Lung (tissue), 12 donors: ENCODE data around the gene RPL27. TPM values are rescaled to one million over a fixed set of nuclear protein-coding genes. Genes with fewer than 3 reads are reported as not detected.
A peak's percentile ranks its signal among the peaks of the same experiment; 100 is the strongest.

Experiments
- ATAC-seq: fragments of 200-7000 bp; cut with Tn5 transposase; one replicate; pipeline ENCODE4 v1.9.1; 2020; ENCODE audit warnings: moderate number of reproducible peaks; ENCODE audit not compliant: insufficient read depth, low FRiP score
- DNase-seq, 3 donors: peaks; one replicate each; pipeline ENCODE4 v3.0.0-alpha.2; 2013 to 2017
- H3K27ac ChIP-seq, 2 donors: one replicate each; pipeline ENCODE4 v1.5.1; 2013; ENCODE audit warnings: mild to moderate bottlenecking in 2 of 2, moderate library complexity in 2 of 2, control low read depth in 1 of 2, inconsistent platforms in 1 of 2, low read depth in 1 of 2, low read length in 1 of 2
- H3K27me3 ChIP-seq, 3 donors: one replicate each; pipeline ENCODE4 v1.5.1; 2013; ENCODE audit warnings: low read length in 2 of 3; ENCODE audit not compliant: control insufficient read depth in 3 of 3, insufficient read depth in 3 of 3
- H3K36me3 ChIP-seq, 4 donors: one replicate each; pipeline ENCODE4 v1.5.1; 2013; ENCODE audit warnings: low read length in 4 of 4, mild to moderate bottlenecking in 1 of 4, moderate library complexity in 1 of 4; ENCODE audit not compliant: control insufficient read depth in 4 of 4, insufficient read depth in 4 of 4
- H3K4me1 ChIP-seq, 5 donors: one replicate each; pipeline ENCODE4 v1.5.1; 2013; ENCODE audit warnings: low read length in 5 of 5, mild to moderate bottlenecking in 2 of 5, moderate library complexity in 1 of 5; ENCODE audit not compliant: control insufficient read depth in 5 of 5, insufficient read depth in 5 of 5
- H3K4me3 ChIP-seq: one replicate; pipeline ENCODE4 v1.5.1; 2013; ENCODE audit warnings: mild to moderate bottlenecking, control low read depth, moderate library complexity
- H3K9ac ChIP-seq, 2 donors: one replicate each; pipeline ENCODE4 v1.5.1; 2013; ENCODE audit warnings: low read length in 2 of 2, control low read depth in 1 of 2; ENCODE audit not compliant: insufficient read depth in 1 of 2
- H3K9me3 ChIP-seq, 4 donors: one replicate each; pipeline ENCODE4 v1.5.1; 2013; ENCODE audit warnings: low read length in 3 of 4, mild to moderate bottlenecking in 1 of 4, moderate library complexity in 1 of 4; ENCODE audit not compliant: control insufficient read depth in 4 of 4, insufficient read depth in 3 of 4
- CTCF ChIP-seq: IDR thresholded peaks from 2 replicates; pipeline ENCODE4 v1.5.1; 2012; ENCODE audit warnings: mild to moderate bottlenecking; ENCODE audit errors: control extremely low read depth, extremely low read depth
- WGBS, 2 donors: extraction: QIAGEN DNeasy Blood & Tissue Kit; methylation state at CpG; one replicate each; pipeline ENCODE4 v1.1.7; 2013; 5-methylcytosine and 5-hydroxymethylcytosine counted together
- polyA plus RNA-seq, 2 donors: library from polyadenylated mRNA; stranded (reverse); fragments of 200-250 nt; gene quantifications; one replicate each; pipeline ENCODE4 v1.2.1, GENCODE V29; 2013
- total RNA-seq, 2 donors: library from RNA; depleted of rRNA in 1 of 2; stranded (reverse); fragments of >200 nt in 1 of 2; gene quantifications; one replicate each; pipeline ENCODE4 v1.2.1, GENCODE V29; 2014 to 2021
- donor health status: control.
- donor health status: control.
- donor health status: Bipolar disorder and iron deficiency.
- donor health status: healthy.
- donor health status: DM: yes; HTN: yes; CAD: no.

RPL27 gene
- total and polyA plus RNA-seq, 4 donors: 665 to 3,245 (median 1,584) TPM

DNA sequence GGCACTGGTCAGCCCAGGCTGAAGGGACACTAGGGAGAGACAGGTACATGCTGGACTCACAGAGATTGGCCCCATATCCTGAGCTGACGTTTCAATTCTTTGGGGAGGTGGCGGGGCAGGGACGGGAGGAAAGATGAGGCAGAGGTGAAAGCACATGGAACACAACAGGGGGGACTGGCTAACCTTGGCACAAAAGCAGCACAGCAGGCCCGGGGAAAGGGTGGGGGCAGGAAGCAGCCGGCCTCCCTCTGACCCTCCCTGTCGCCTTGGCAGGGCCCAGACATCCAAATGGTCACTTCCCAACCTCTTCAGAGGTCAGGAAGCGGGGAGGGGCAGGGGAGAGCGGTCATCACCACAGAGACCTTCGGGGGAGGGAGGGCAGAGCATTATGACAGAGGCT is 17.4 kb downstream of the RPL27 start:
- no peak for TF ChIP-seq CTCF
- Histone ChIP-seq H3K9ac (no peak overlapping the region), H3K27ac (peak overlapping the region; percentile 43 to 48), H3K4me3 (no peak overlapping the region), H3K9me3 (no peaks in the 10 kb centered on the region), H3K4me1 (peaks cover 0 to 33% (median 9%) of the 10 kb centered on the region in 5 donors), H3K36me3 (peaks cover 0 to 42% (median 7%) of the 10 kb centered on the region in 4 donors), H3K27me3 (no peaks in the 10 kb centered on the region)
- peak in 2 of 3 donors; percentile 23 to 53 for DNase-seq
- ATAC-seq: peak; percentile 4
- 51 to 52% methylated on average over 9 of the region's 9 CpGs for WGBS, 2 donors

DNA sequence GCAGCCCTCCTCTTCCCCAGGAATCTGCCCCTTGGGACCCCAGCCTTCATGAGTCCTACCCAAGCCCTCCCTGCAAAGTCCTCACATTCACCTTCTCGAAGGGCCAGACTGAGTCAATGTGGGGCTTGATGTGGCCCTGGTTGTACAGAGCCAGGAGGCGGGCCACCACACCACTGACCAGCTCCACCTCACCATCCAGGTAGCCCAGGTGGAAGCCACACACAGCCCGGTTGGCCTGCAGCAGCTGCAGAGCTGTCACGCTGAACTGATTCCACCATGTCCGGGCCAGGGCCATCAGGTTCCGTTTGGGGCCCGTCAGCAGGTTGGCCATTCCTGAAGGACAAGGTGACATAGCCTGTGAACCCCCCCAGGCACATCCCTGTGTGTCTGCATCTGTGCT is 18.0 kb downstream of the RPL27 start:
- Histone ChIP-seq H3K9ac (no peak overlapping the region), H3K4me1 (peaks cover 0 to 37% (median 13%) of the 10 kb centered on the region in 5 donors)

GRCh38 chr17:43018008-43018853 is 20.0 kb downstream of the RPL27 start:
- H3K27me3 ChIP-seq: no peaks in the 10 kb centered on the region
- 63 to 67% methylated on average over 19 of the region's 19 CpGs for WGBS, 2 donors
- H3K9me3 ChIP-seq: no peaks in the 10 kb centered on the region
- peaks cover 0 to 34% (median 6%) of the 10 kb centered on the region in 4 donors for H3K36me3 ChIP-seq
- H3K9ac ChIP-seq: no peak overlapping the region
- no peak for TF ChIP-seq CTCF
- peak overlapping the region in 1 of 2 donors; percentile 4 for H3K27ac ChIP-seq
- no peak overlapping the region for H3K4me3 ChIP-seq
- DNase-seq (peak in 2 of 3 donors; percentile 27 to 46), ATAC-seq (no peak)
- peaks cover 0 to 33% (median 13%) of the 10 kb centered on the region in 5 donors for H3K4me1 ChIP-seq

More for the DNA sequence above, 18.0 kb downstream of the RPL27 start:
- ATAC-seq (no peak), DNase-seq (no peak)
- H3K27me3 ChIP-seq: no peaks in the 10 kb centered on the region
- no peak for TF ChIP-seq CTCF
- no peak overlapping the region for H3K4me3 ChIP-seq
- no peaks in the 10 kb centered on the region for H3K9me3 ChIP-seq
- H3K36me3 ChIP-seq: peaks cover 0 to 42% (median 7%) of the 10 kb centered on the region in 4 donors
- H3K27ac ChIP-seq: peak overlapping the region; percentile 17 to 58
- WGBS, 2 donors: 87 to 91% methylated on average over 7 of the region's 7 CpGs
